ENCODE measurements around the gene CEP112. TPM values are rescaled to one million over a fixed set of nuclear protein-coding genes. Genes with fewer than 3 reads are reported as not detected.

Gene CEP112
- total and polyA plus RNA-seq, 10 of the 15 experiments (the other 5 are each of a cell fraction or from before 2014, with no cell fraction given), result 0.11 to 3.8 (median 0.32) TPM; not detected in 1

GRCh38 chr17:65762973-65763372 lies 429.0 kb downstream of the CEP112 start:
- DNase-seq (ENCODE audit: low read depth, low spot score), result no peak
- RAD21 ChIA-PET (ENCODE audit: unreplicated experiment), result no interaction called here
- Histone ChIP-seq H3K27ac (ENCODE audit: control insufficient read depth, insufficient read depth) (no peak overlapping the region), H3K4me1 (ENCODE audit: control insufficient read depth, insufficient read depth, low read length) (no peaks in the 10 kb centered on the region), H3K9ac (ENCODE audit: control insufficient read depth, insufficient read depth, low read length) (no peak overlapping the region), H3K27me3 (replicated peaks in 1 of 2; ENCODE audit: control insufficient read depth in 2 of 2, insufficient read depth in 2 of 2, low read length in 1 of 2) (no peaks in the 10 kb centered on the region), H3K79me2 (ENCODE audit: control insufficient read depth, insufficient read depth, low read length) (no peaks in the 10 kb centered on the region), H3K4me2 (ENCODE audit: control insufficient read depth, insufficient read depth) (no peak overlapping the region), H2AFZ (ENCODE audit: control insufficient read depth, low read depth, low read length) (no peak overlapping the region), H4K20me1 (ENCODE audit: control insufficient read depth, insufficient read depth) (no peaks in the 10 kb centered on the region), H3K4me3 (no peak overlapping the region), H3K36me3 (ENCODE audit: control insufficient read depth in 2 of 2, insufficient read depth in 2 of 2, low read length in 1 of 2) (no peaks in the 10 kb centered on the region), H3K9me3 (replicated peaks; ENCODE audit: control insufficient read depth, insufficient read depth, low read length) (no peaks in the 10 kb centered on the region)
- BruUV-seq (replicated peaks), result no TSS peak
- SMC1A ChIA-PET (ENCODE audit: uncharacterized antibody, unreplicated experiment), result interaction anchor here (0.7 to 2.4 kb wide), 8 partner anchors 9 to 52 kb away, joined by 3 to 11 read pairs (median 4); no protein-coding TSS in a partner anchor
- no peak for FAIRE-seq
- intact Hi-C loops (cut with micrococcal nuclease; ENCODE audit: unreplicated experiment) (no loop called here), in situ Hi-C loops (cut with MboI) (no loop called here)
- POLR2A ChIA-PET, result no interaction called here
- CTCF ChIA-PET, result interaction anchor here (0.7 to 1.3 kb wide), 3 partner anchors 9 to 69 kb away, joined by 3 to 6 read pairs (median 4); no protein-coding TSS in a partner anchor
- no peak for TF ChIP-seq ZNF592 (IDR thresholded peaks at IDR 0.05)
- peak; percentile 53; the same call in 1 of the 2 replicates for TF ChIP-seq PAX5 (IDR thresholded peaks at IDR 0.05; ENCODE audit: borderline replicate concordance, low read depth, low read length)
- TF ChIP-seq ATF7 (IDR thresholded peaks at IDR 0.05; ENCODE audit: low read depth), result peak; percentile 71; the same call in 1 of the 2 replicates
- 0% methylated on average over 4 of the region's 4 CpGs for WGBS (ENCODE audit: insufficient coverage, insufficient replicate concordance, low lambda C conversion rate, missing lambda C conversion rate)
- ATAC-seq, result peak; percentile 73

- no peaks in the 10 kb centered on the region for H3K79me2 ChIP-seq (ENCODE audit: control insufficient read depth, insufficient read depth, low read length)
- DNase-seq (ENCODE audit: low read depth, low spot score) (no peak), ATAC-seq (no peak), FAIRE-seq (no peak)
- no peaks in the 10 kb centered on the region for H3K36me3 ChIP-seq (ENCODE audit: control insufficient read depth in 2 of 2, insufficient read depth in 2 of 2, low read length in 1 of 2)
- H3K27ac ChIP-seq (ENCODE audit: control insufficient read depth, insufficient read depth), result no peak overlapping the region
- H3K4me3 ChIP-seq, result no peak overlapping the region
- H2AFZ ChIP-seq (ENCODE audit: control insufficient read depth, low read depth, low read length), result no peak overlapping the region
- H3K4me2 ChIP-seq (ENCODE audit: control insufficient read depth, insufficient read depth), result no peak overlapping the region
- RAD21 ChIA-PET (ENCODE audit: unreplicated experiment), result no interaction called here
- no peak overlapping the region for H3K9ac ChIP-seq (ENCODE audit: control insufficient read depth, insufficient read depth, low read length)
- SMC1A ChIA-PET (ENCODE audit: uncharacterized antibody, unreplicated experiment), result no interaction called here
- no peaks in the 10 kb centered on the region for H3K9me3 ChIP-seq (replicated peaks; ENCODE audit: control insufficient read depth, insufficient read depth, low read length)
- intact Hi-C loops (cut with micrococcal nuclease; ENCODE audit: unreplicated experiment) (no loop called here), in situ Hi-C loops (cut with MboI) (no loop called here)
- H3K27me3 ChIP-seq (replicated peaks in 1 of 2; ENCODE audit: control insufficient read depth in 2 of 2, insufficient read depth in 2 of 2, low read length in 1 of 2), result no peaks in the 10 kb centered on the region
- BruUV-seq (replicated peaks), result no TSS peak
- no peaks in the 10 kb centered on the region for H4K20me1 ChIP-seq (ENCODE audit: control insufficient read depth, insufficient read depth)
- WGBS (ENCODE audit: insufficient coverage, insufficient replicate concordance, low lambda C conversion rate, missing lambda C conversion rate), result 41% methylated on average over 4 of the region's 4 CpGs
- CTCF ChIA-PET, result no interaction called here
- no peaks in the 10 kb centered on the region for H3K4me1 ChIP-seq (ENCODE audit: control insufficient read depth, insufficient read depth, low read length)
- POLR2A ChIA-PET, result no interaction called here
- TF ChIP-seq MLLT1 (IDR thresholded peaks at IDR 0.05), result no peak
- TF ChIP-seq MEF2B (IDR thresholded peaks at IDR 0.05; ENCODE audit: partially characterized antibody, poor library complexity, severe bottlenecking), result no peak
- TF ChIP-seq YY1 (IDR thresholded peaks at IDR 0.05; ENCODE audit: low read depth, low read length), result no peak
- no peak for TF ChIP-seq ZNF384 (IDR thresholded peaks at IDR 0.05; ENCODE audit: borderline replicate concordance, low read depth, low read length)
- TF ChIP-seq ELK1 (IDR thresholded peaks at IDR 0.05; ENCODE audit: low read depth, low read length), result no peak
- no peak for TF ChIP-seq EED (IDR thresholded peaks at IDR 0.05; ENCODE audit: low read depth)
- no peak for TF ChIP-seq HDGF (IDR thresholded peaks at IDR 0.05)
- no peak for TF ChIP-seq KLF5 (IDR thresholded peaks at IDR 0.05; ENCODE audit: partially characterized antibody)
Measured at GRCh38 chr17:65759532-65759931, 432.4 kb downstream of the CEP112 start.

All from GM12878 (cell line).